VCaP (cell line): ENCODE data around the gene PTGIS.

Experiments
- H3K27ac ChIP-seq: fragments of 450-650 bp; 2 replicates; pipeline ENCODE4 v1.5.1; 2017
- TF ChIP-seq, protein P1 (sequence below): fragments of 450-650 bp; conservative IDR thresholded peaks from 2 replicates; pipeline ENCODE4 v1.5.1; 2017; ENCODE audit warnings: mild to moderate bottlenecking, moderate library complexity

Gene PTGIS

DNA sequence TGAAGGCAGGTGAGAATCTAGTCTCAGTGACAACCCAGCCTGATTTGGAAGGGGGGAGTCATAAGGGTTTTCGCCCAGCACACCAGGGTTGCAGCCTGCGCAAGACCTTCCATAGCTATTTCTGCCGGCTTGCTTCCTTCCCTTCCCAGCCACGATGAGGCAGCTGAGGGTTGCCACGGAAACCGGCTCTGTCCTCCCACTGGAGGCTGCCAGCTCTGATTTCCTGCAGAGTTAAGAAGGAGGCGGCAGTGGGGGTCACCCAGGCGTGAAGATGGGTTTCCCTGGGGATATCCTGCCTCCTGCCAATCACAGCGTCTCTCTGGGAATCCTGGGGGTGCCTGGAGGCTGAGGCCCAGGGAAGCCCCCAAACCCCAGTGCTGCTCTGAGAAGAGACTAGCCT, 62.4 kb downstream of the PTGIS start:
- H3K27ac ChIP-seq = no peak overlapping the region
- TF ChIP-seq, protein P1, sequence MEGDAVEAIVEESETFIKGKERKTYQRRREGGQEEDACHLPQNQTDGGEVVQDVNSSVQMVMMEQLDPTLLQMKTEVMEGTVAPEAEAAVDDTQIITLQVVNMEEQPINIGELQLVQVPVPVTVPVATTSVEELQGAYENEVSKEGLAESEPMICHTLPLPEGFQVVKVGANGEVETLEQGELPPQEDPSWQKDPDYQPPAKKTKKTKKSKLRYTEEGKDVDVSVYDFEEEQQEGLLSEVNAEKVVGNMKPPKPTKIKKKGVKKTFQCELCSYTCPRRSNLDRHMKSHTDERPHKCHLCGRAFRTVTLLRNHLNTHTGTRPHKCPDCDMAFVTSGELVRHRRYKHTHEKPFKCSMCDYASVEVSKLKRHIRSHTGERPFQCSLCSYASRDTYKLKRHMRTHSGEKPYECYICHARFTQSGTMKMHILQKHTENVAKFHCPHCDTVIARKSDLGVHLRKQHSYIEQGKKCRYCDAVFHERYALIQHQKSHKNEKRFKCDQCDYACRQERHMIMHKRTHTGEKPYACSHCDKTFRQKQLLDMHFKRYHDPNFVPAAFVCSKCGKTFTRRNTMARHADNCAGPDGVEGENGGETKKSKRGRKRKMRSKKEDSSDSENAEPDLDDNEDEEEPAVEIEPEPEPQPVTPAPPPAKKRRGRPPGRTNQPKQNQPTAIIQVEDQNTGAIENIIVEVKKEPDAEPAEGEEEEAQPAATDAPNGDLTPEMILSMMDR = no peak

DNA sequence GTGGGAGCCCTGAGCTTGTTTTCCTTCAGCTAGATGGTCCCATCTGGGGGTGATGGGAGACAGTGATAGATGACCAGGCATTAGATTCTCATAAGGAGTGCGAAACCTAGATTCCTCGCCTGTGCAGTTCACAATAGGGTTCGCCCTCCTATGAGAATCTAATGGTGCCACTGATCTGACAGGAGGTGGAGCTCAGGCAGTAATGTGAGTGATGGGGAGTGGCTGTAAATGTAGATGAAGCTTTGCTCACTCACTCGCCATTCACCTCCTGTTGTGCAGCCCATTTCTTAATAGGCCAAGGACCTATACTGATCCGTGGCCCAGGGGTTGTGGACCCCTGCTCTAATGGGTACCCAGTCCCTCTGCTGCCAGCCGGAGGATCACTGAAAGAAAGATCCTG, 64.8 kb downstream of the PTGIS start:
- no peak overlapping the region for H3K27ac ChIP-seq
- TF ChIP-seq, protein P1 = no peak

DNA sequence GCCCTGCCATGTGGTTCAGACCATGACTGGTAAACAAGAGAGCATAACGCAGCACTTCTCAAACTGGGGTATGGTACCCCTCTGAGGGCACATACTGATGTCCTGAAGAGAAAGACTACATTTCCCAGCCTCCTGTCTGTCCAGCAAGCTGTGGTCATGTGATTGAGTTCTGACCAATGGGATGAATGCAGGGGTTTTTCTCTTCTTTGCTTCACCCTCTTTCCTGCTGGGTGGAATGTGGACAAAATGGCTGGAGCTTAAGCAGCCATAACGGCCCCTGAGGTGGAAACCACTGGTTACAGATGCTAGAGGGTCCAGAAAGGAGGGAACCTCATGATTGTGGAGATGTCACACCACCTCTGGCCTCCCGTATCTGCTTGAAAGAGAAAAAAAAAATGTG, 66.0 kb downstream of the PTGIS start:
- TF ChIP-seq, protein P1 = no peak
- H3K27ac ChIP-seq = no peak overlapping the region

DNA sequence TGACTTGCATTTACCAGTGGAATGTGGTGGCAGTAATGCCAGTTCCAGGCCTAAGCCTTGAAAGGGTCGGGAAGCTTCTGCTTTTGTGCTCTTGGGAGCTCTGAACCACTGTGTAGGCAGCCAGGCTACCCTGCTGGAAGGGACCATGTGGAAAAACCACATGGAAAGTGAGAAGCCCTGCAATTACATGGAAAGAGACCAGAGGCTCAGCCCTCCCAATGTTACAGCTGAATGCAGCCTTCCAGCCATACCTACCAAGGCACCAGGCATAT, 70.6 kb downstream of the PTGIS start:
- no peak overlapping the region for H3K27ac ChIP-seq
- TF ChIP-seq, protein P1 = no peak

DNA sequence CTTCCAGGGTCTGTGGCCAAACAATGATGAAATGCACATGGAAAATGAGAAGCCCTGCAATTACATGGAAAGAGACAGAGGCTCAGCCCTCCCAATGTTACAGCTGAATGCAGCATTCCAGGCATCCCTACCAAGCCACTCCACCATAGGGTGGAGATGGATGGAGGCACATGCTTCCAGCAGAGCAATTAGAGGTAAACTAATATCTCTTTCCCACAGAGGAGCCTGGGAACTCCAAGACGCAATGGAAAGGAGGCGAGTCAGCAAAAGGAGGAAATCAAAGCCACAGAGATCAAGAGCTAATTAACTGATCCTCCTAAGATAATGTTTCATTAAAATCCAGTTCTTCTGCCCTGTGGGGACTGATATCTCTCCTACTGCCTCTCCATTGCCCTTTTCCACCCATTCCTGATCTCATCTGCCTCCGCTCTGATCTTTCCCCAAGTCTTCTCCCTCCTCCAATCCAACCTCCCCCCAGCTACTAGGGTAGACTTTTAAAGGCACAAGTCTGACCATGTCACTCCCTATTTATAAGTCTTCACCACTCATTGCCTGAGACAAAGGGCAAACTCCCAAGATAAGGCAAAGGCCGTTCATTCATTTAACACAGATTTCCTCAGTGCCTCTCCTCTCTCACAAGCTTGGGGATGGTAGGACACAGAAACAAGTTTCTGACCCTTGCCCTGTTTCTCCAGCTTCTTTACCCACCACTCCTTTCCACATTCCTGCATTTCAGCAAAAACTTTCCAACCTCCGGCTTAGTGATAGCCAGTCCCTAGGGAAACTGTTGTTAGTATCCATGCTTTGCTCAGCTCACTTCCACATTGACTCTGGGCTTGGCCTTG, 71.2 kb downstream of the PTGIS start:
- TF ChIP-seq, protein P1 = no peak
- no peak overlapping the region for H3K27ac ChIP-seq

DNA sequence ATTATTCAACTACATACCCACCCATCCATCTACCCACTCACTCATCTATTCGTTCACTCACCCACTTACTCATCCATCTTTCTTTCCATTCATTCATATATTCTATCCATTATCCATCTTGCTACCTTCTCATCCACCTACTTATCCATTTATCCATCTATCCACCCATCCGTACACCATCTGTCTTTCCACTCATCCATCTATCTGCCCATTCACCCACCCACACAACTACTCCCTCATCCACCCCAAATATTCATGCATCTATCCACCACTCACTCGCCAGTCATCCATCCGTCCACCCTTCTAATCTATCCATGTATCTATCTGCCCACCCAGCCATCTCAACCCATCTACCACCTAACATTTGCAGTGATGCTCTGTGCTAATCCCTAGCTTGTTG, 71.9 kb downstream of the PTGIS start:
- TF ChIP-seq, protein P1 = no peak
- H3K27ac ChIP-seq = no peak overlapping the region

DNA sequence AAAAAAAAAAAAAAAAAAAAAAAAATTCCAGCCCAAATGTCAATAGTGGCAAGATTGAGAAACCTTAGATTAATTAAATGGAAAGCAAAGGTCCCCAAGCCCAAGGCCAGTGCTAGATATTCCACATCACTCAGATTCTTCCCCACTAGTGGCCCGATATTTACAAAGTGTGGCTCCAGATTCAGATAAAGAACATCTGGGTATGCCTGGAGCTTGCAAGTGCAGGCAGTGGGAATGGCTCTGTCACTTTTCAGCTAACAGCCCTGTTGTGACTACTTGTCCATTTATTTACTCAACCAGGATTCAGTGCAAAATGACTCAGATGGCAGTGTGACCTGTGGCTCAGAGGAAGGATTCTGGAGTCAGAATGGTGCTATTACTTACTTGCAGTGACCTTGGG, 77.2 kb downstream of the PTGIS start:
- TF ChIP-seq, protein P1 = no peak
- no peak overlapping the region for H3K27ac ChIP-seq
